SK-MEL-5 (cell line): Measurements from ENCODE around the gene EXOC4. TPM values are rescaled to one million over a fixed set of nuclear protein-coding genes. Genes with fewer than 3 reads are reported as not detected.

Source experiments
- DNase-seq: peaks from one replicate; pipeline ENCODE4 v3.0.0-alpha.2; 2016; ENCODE audit warnings: low read depth, low spot score
- in situ Hi-C: cut with HindIII; loops from 2 replicates; pipeline ENCODE4 v1.10.0; 2016; ENCODE audit warnings: low sequenced_read_pairs, high pct_unique_total_duplicates, low pct_unique_long_range_greater_than_20kb
- total RNA-seq: library from RNA; depleted of rRNA; stranded (reverse); fragments of >200 nt; shearing (Covaris generic); gene quantifications from 2 replicates; pipeline ENCODE4 v1.2.3, GENCODE V29; 2014

EXOC4 gene
- total RNA-seq, 1 experiment from 2014 or later = 70.3 TPM

- DNase-seq = no peak
- in situ Hi-C loops = no loop called here
Measured at GRCh38 chr7:133797818-133798520, 545.1 kb downstream of the EXOC4 start.

GRCh38 chr7:133801341-133801740 lies 548.5 kb downstream of the EXOC4 start:
- in situ Hi-C loops = no loop called here
- no peak for DNase-seq

GRCh38 chr7:133804127-133804526 lies 551.2 kb downstream of the EXOC4 start:
- no peak for DNase-seq
- in situ Hi-C loops = no loop called here

- in situ Hi-C loops = no loop called here
- DNase-seq = no peak
Measured at GRCh38 chr7:133805426-133805825, 552.5 kb downstream of the EXOC4 start.

- in situ Hi-C loops = no loop called here
- DNase-seq = no peak
Measured at GRCh38 chr7:133807624-133808492, 555.0 kb downstream of the EXOC4 start.

GRCh38 chr7:133808493-133808866 lies 555.6 kb downstream of the EXOC4 start:
- in situ Hi-C loops = no loop called here
- no peak for DNase-seq

- no peak for DNase-seq
- in situ Hi-C loops = no loop called here
Measured at GRCh38 chr7:133812877-133813276, 560.0 kb downstream of the EXOC4 start.

GRCh38 chr7:133815611-133816210 lies 562.8 kb downstream of the EXOC4 start:
- in situ Hi-C loops = no loop called here
- DNase-seq = no peak

- no peak for DNase-seq
Measured at GRCh38 chr7:133819695-133820094, 566.8 kb downstream of the EXOC4 start.

GRCh38 chr7:133820584-133820983 lies 567.7 kb downstream of the EXOC4 start:
- no peak for DNase-seq
- in situ Hi-C loops = no loop called here

More at GRCh38 chr7:133819695-133820094, 566.8 kb downstream of the EXOC4 start:
- in situ Hi-C loops = no loop called here

GRCh38 chr7:133821171-133821570 lies 568.3 kb downstream of the EXOC4 start:
- in situ Hi-C loops = no loop called here
- DNase-seq = no peak

- in situ Hi-C loops = no loop called here
- no peak for DNase-seq
Measured at GRCh38 chr7:133822001-133822641, 569.2 kb downstream of the EXOC4 start.

- no peak for DNase-seq
- in situ Hi-C loops = no loop called here
Measured at GRCh38 chr7:133822868-133823552, 570.1 kb downstream of the EXOC4 start.

GRCh38 chr7:133824132-133824531 lies 571.3 kb downstream of the EXOC4 start:
- DNase-seq = no peak
- in situ Hi-C loops = no loop called here

GRCh38 chr7:133827707-133828623 lies 575.1 kb downstream of the EXOC4 start:
- no peak for DNase-seq
- in situ Hi-C loops = no loop called here

GRCh38 chr7:133828906-133829305 lies 576.0 kb downstream of the EXOC4 start:
- DNase-seq = no peak
- in situ Hi-C loops = no loop called here
